SU-DHL-6 (cell line): Measurements from ENCODE around the gene YBX2.

Source experiments
- H2AFZ ChIP-seq: fragments of 200-600 bp; sonication (generic); 2 replicates; pipeline ENCODE4 v1.6.1; 2014; ENCODE audit warnings: low read depth, mild to moderate bottlenecking, moderate library complexity, mixed read lengths, antibody characterized with exemption, low read length; ENCODE audit not compliant: severe bottlenecking
- H3F3A ChIP-seq: fragments of 200-600 bp; shearing (Covaris generic); 2 replicates; pipeline ENCODE4 v1.6.0; 2016; ENCODE audit warnings: antibody characterized with exemption, mild to moderate bottlenecking; ENCODE audit not compliant: insufficient read depth
- H3K27ac ChIP-seq: fragments of 200-600 bp; sonication (generic); 2 replicates; pipeline ENCODE4 v1.5.1; 2016; ENCODE audit warnings: low read depth, mild to moderate bottlenecking, low read length, moderate library complexity, mixed read lengths
- H3K27me3 ChIP-seq: fragments of 200-600 bp; sonication (generic), shearing (Covaris generic); 2 replicates; pipeline ENCODE4 v1.6.0; 2014; ENCODE audit warnings: mild to moderate bottlenecking, low read length
- H3K36me3 ChIP-seq: fragments of 200-600 bp; sonication (generic); 2 replicates; pipeline ENCODE4 v1.6.1; 2014; ENCODE audit warnings: mild to moderate bottlenecking, low read length, mixed read lengths
- H3K4me2 ChIP-seq: fragments of 300-600, 200-600 bp; shearing (Covaris generic), sonication (generic); 2 replicates; pipeline ENCODE4 v1.6.0; 2014; ENCODE audit warnings: low read length, low read depth, mild to moderate bottlenecking; ENCODE audit not compliant: poor library complexity, severe bottlenecking
- H3K4me3 ChIP-seq: fragments of 200-600 bp; sonication (generic); 2 replicates; pipeline ENCODE4 v1.5.1; 2014; ENCODE audit warnings: antibody characterized with exemption, low read length, mild to moderate bottlenecking, mixed read lengths; ENCODE audit not compliant: insufficient read depth, poor library complexity, severe bottlenecking
- H3K79me2 ChIP-seq: fragments of 200-600 bp; sonication (generic); 2 replicates; pipeline ENCODE4 v1.6.1; 2014; ENCODE audit warnings: mild to moderate bottlenecking, low read length, moderate library complexity; ENCODE audit not compliant: insufficient read depth
- H3K9ac ChIP-seq: fragments of 200-600 bp; sonication (generic); 2 replicates; pipeline ENCODE4 v1.7.0; 2014; ENCODE audit warnings: mild to moderate bottlenecking, low read length
- H3K9me2 ChIP-seq: fragments of 200-600 bp; sonication (generic); replicated peaks from 2 replicates; pipeline ENCODE4 v1.6.1; 2014; ENCODE audit warnings: low read length; ENCODE audit not compliant: insufficient read depth
- H3K9me3 ChIP-seq: fragments of 200-600 bp; sonication (generic); 2 replicates; pipeline ENCODE4 v1.6.1; 2014; ENCODE audit warnings: low read length, mixed read lengths; ENCODE audit not compliant: insufficient read depth
- H4K20me1 ChIP-seq: fragments of 200-600 bp; sonication (generic); 2 replicates; pipeline ENCODE4 v1.6.1; 2014; ENCODE audit warnings: low read depth, mild to moderate bottlenecking, antibody characterized with exemption, low read length, moderate library complexity, mixed read lengths
- EZH2phosphoT487 ChIP-seq: fragments of 200-600 bp; sonication (generic), shearing (Covaris generic); conservative IDR thresholded peaks from 2 replicates; pipeline ENCODE4 v1.6.1; 2018; ENCODE audit warnings: mild to moderate bottlenecking, antibody characterized with exemption, low read length, moderate library complexity, mixed read lengths
- TF ChIP-seq, protein P1 (sequence below): fragments of 200-600 bp; sonication (generic); IDR thresholded peaks from one replicate; pipeline ENCODE4 v1.5.1; 2017; ENCODE audit warnings: antibody characterized with exemption, mild to moderate bottlenecking, low read length, moderate library complexity; ENCODE audit not compliant: insufficient read depth, poor library complexity, severe bottlenecking

Gene YBX2

DNA sequence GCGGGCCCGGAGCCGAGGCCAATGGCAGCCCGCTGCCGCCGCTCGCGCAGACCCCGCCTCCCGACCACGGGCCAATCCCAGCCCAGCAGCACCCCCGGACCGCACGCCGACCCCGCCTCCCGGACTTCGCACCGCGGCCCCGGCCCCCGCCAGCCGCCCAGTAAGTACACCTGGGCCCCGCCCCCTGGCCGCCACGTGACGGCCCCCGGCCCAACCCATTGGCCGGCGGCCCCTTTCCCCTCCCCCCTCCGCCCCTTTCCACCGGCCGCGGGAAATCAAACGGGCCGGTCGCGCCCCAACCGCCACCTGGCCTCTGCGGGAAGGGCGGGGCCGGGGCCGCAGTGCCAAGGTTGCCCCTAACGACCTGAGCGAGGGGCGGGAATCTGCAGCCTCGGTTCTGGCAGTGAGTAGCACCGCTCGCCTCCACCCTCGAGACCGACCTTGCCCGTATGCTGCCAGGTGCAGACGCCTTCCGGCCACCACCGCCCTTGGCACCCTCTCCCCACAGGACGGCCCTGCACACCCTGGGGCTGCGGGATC, at the start of gene YBX2:
Gene YBX2, minus strand, starts transcription at position 26 of the 540 bp plus-strand sequence. CDS start 139 bp downstream, outside the sequence.
- Histone ChIP-seq H2AFZ (no peak within 1 kb of the TSS), H3K9ac (0 out of 2 replicates have a peak within 1 kb of the TSS, but pooled peaks have one; percentile 24), H3K27me3 (no peaks in the 10 kb centered on the region), H3F3A (no peaks in the 10 kb centered on the region), H3K27ac (no peak within 1 kb of the TSS), H3K9me2 (no peaks in the 10 kb centered on the region), H3K4me2 (peak within 1 kb of the TSS; percentile 46), H3K79me2 (no peaks in the 10 kb centered on the region), H3K4me3 (peak within 1 kb of the TSS; percentile 18), H3K9me3 (no peaks in the 10 kb centered on the region), H3K36me3 (no peaks in the 10 kb centered on the region), H4K20me1 (no peaks in the 10 kb centered on the region)
- no peak for TF ChIP-seq EZH2phosphoT487
- TF ChIP-seq, protein P1, sequence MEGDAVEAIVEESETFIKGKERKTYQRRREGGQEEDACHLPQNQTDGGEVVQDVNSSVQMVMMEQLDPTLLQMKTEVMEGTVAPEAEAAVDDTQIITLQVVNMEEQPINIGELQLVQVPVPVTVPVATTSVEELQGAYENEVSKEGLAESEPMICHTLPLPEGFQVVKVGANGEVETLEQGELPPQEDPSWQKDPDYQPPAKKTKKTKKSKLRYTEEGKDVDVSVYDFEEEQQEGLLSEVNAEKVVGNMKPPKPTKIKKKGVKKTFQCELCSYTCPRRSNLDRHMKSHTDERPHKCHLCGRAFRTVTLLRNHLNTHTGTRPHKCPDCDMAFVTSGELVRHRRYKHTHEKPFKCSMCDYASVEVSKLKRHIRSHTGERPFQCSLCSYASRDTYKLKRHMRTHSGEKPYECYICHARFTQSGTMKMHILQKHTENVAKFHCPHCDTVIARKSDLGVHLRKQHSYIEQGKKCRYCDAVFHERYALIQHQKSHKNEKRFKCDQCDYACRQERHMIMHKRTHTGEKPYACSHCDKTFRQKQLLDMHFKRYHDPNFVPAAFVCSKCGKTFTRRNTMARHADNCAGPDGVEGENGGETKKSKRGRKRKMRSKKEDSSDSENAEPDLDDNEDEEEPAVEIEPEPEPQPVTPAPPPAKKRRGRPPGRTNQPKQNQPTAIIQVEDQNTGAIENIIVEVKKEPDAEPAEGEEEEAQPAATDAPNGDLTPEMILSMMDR: no peak

DNA sequence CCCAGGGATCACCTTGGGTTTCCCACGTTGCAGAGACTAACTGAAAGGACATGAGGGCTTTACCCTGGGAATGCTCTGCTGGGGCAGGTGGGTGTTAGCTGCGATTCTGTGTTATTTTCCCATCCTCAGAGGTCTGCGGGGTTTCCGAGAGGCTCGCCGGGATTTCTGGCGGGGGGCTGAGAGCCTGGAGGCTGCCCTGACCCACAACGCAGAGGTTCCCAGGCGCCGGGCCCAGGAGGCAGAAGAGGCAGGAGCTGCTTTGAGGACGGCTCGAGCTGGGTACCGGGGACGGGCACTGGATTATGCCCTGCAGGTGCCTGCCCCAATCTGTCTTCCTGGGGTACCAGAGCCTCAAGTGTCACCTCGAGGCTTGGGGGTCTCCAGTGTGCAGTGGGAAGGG, 48.8 kb upstream of the YBX2 start:
- Histone ChIP-seq H2AFZ (no peak overlapping the region), H3K36me3 (no peaks in the 10 kb centered on the region; the same call in 1 of the 2 replicates), H3K79me2 (no peaks in the 10 kb centered on the region), H3K4me2 (no peak overlapping the region), H4K20me1 (no peaks in the 10 kb centered on the region), H3K9ac (no peak overlapping the region), H3F3A (no peaks in the 10 kb centered on the region), H3K9me2 (no peaks in the 10 kb centered on the region), H3K9me3 (no peaks in the 10 kb centered on the region), H3K27me3 (no peaks in the 10 kb centered on the region), H3K27ac (no peak overlapping the region), H3K4me3 (no peak overlapping the region)
- TF ChIP-seq, protein P1: no peak
- no peak for TF ChIP-seq EZH2phosphoT487

GRCh38 chr17:7341842-7342241, 47.4 kb upstream of the YBX2 start:
- H3K9me2 ChIP-seq: no peaks in the 10 kb centered on the region
- H3K9me3 ChIP-seq: no peaks in the 10 kb centered on the region
- no peak overlapping the region for H3K4me3 ChIP-seq
- no peak overlapping the region for H3K27ac ChIP-seq
- no peak overlapping the region for H2AFZ ChIP-seq
- H4K20me1 ChIP-seq: no peaks in the 10 kb centered on the region
- H3K27me3 ChIP-seq: no peaks in the 10 kb centered on the region
- no peak overlapping the region for H3K4me2 ChIP-seq
- H3F3A ChIP-seq: peaks cover 9% of the 10 kb centered on the region; the same call in 1 of the 2 replicates
- H3K36me3 ChIP-seq: no peaks in the 10 kb centered on the region; the same call in 1 of the 2 replicates
- TF ChIP-seq EZH2phosphoT487: no peak
- TF ChIP-seq, protein P1: no peak
- no peak overlapping the region for H3K9ac ChIP-seq
- peaks cover 7% of the 10 kb centered on the region; the same call in 1 of the 2 replicates for H3K79me2 ChIP-seq
